ENCODE results near the gene MVD.

- TF ChIP-seq CTCF (IDR thresholded peaks at IDR 0.05) = no peak
- TF ChIP-seq POLR2A (IDR thresholded peaks at IDR 0.05) = no peak
Measured at GRCh38 chr16:88626646-88627045, 36.2 kb downstream of the MVD start.

Measured in esophagus squamous epithelium (tissue), 4 donors.